Measurements from ENCODE around the gene GPBAR1. TPM values are rescaled to one million over a fixed set of nuclear protein-coding genes. Genes with fewer than 3 reads are reported as not detected.

Gene GPBAR1
- total RNA-seq, 1 experiment from 2014 or later = 0.30 TPM

GRCh38 chr2:218298314-218298875 lies 37.6 kb downstream of the GPBAR1 start:
- intact Hi-C loops (cut with micrococcal nuclease; ENCODE audit: unreplicated experiment) = no loop called here
- CTCF ChIA-PET = no interaction called here
- H3K9me3 ChIP-seq (ENCODE audit: low read depth, low read length, poor library complexity, severe bottlenecking) = no peaks in the 10 kb centered on the region

GRCh38 chr2:218300141-218300540 lies 39.3 kb downstream of the GPBAR1 start:
- DNase-seq (ENCODE audit: low spot score) = no peak
- H3K27me3 ChIP-seq (replicated peaks; ENCODE audit: insufficient read depth, low read depth, low read length, poor library complexity) = no peaks in the 10 kb centered on the region
- intact Hi-C loops (cut with micrococcal nuclease; ENCODE audit: unreplicated experiment) = loop anchor here (2.0 to 5.0 kb wide), 3 partner anchors 97 to 392 kb away; no protein-coding TSS in a partner anchor
- no peak overlapping the region for H3K27ac ChIP-seq (ENCODE audit: low read depth, low read length, poor library complexity, severe bottlenecking)
- H3K9me3 ChIP-seq (ENCODE audit: low read depth, low read length, poor library complexity, severe bottlenecking) = no peaks in the 10 kb centered on the region
- TF ChIP-seq EZH2 (IDR thresholded peaks at IDR 0.05; ENCODE audit: borderline replicate concordance, low read depth, low read length, poor library complexity, severe bottlenecking) = no peak
- TF ChIP-seq CTCF (conservative IDR thresholded peaks at IDR 0.05; ENCODE audit: low read depth, low read length) = no peak
- ChIA-PET POLR2A (ENCODE audit: low non-redundant PET) (no interaction called here), CTCF (no interaction called here)
- no TSS peak for BruUV-seq (replicated peaks)
- no peaks in the 10 kb centered on the region for H3K36me3 ChIP-seq (ENCODE audit: insufficient read depth, low read length, poor library complexity, severe bottlenecking)
- no peak overlapping the region for H3K4me3 ChIP-seq (ENCODE audit: low read depth, low read length, poor library complexity, severe bottlenecking)
- H3K4me1 ChIP-seq (ENCODE audit: insufficient read depth, low read length, poor library complexity, severe bottlenecking) = no peaks in the 10 kb centered on the region

More at GRCh38 chr2:218298314-218298875, 37.6 kb downstream of the GPBAR1 start:
- no TSS peak for BruUV-seq (replicated peaks)
- Histone ChIP-seq H3K4me1 (ENCODE audit: insufficient read depth, low read length, poor library complexity, severe bottlenecking) (peaks cover 8% of the 10 kb centered on the region), H3K27me3 (replicated peaks; ENCODE audit: insufficient read depth, low read depth, low read length, poor library complexity) (no peaks in the 10 kb centered on the region), H3K4me3 (ENCODE audit: low read depth, low read length, poor library complexity, severe bottlenecking) (no peak overlapping the region), H3K36me3 (ENCODE audit: insufficient read depth, low read length, poor library complexity, severe bottlenecking) (no peaks in the 10 kb centered on the region), H3K27ac (ENCODE audit: low read depth, low read length, poor library complexity, severe bottlenecking) (no peak overlapping the region)
- TF ChIP-seq EZH2 (IDR thresholded peaks at IDR 0.05; ENCODE audit: borderline replicate concordance, low read depth, low read length, poor library complexity, severe bottlenecking) = no peak
- no peak for TF ChIP-seq CTCF (conservative IDR thresholded peaks at IDR 0.05; ENCODE audit: low read depth, low read length)
- POLR2A ChIA-PET (ENCODE audit: low non-redundant PET) = no interaction called here
- no peak for DNase-seq (ENCODE audit: low spot score)

GRCh38 chr2:218301176-218301819 lies 40.5 kb downstream of the GPBAR1 start:
- H3K4me1 ChIP-seq (ENCODE audit: insufficient read depth, low read length, poor library complexity, severe bottlenecking) = no peaks in the 10 kb centered on the region
- no peaks in the 10 kb centered on the region for H3K36me3 ChIP-seq (ENCODE audit: insufficient read depth, low read length, poor library complexity, severe bottlenecking)
- ChIA-PET CTCF (interaction anchor here (0.9 to 1.5 kb wide), 2 partner anchors 95 to 112 kb away, joined by 4 to 5 read pairs; no protein-coding TSS in a partner anchor), POLR2A (ENCODE audit: low non-redundant PET) (no interaction called here)
- peak; percentile 87 for DNase-seq (ENCODE audit: low spot score)
- H3K27ac ChIP-seq (ENCODE audit: low read depth, low read length, poor library complexity, severe bottlenecking) = no peak overlapping the region
- intact Hi-C loops (cut with micrococcal nuclease; ENCODE audit: unreplicated experiment) = loop anchor here (1.0 to 5.0 kb wide), 4 partner anchors 55 to 391 kb away; partner anchors contain the start of gene CATIP
- no peaks in the 10 kb centered on the region for H3K9me3 ChIP-seq (ENCODE audit: low read depth, low read length, poor library complexity, severe bottlenecking)
- no peaks in the 10 kb centered on the region for H3K27me3 ChIP-seq (replicated peaks; ENCODE audit: insufficient read depth, low read depth, low read length, poor library complexity)
- no TSS peak for BruUV-seq (replicated peaks)
- H3K4me3 ChIP-seq (ENCODE audit: low read depth, low read length, poor library complexity, severe bottlenecking) = no peak overlapping the region
- TF ChIP-seq EZH2 (IDR thresholded peaks at IDR 0.05; ENCODE audit: borderline replicate concordance, low read depth, low read length, poor library complexity, severe bottlenecking) (no peak), CTCF (conservative IDR thresholded peaks at IDR 0.05; ENCODE audit: low read depth, low read length) (peak; percentile 90)

Data from A673 (cell line).